ENCODE measurements around the gene RYR3.

RYR3 gene

DNA sequence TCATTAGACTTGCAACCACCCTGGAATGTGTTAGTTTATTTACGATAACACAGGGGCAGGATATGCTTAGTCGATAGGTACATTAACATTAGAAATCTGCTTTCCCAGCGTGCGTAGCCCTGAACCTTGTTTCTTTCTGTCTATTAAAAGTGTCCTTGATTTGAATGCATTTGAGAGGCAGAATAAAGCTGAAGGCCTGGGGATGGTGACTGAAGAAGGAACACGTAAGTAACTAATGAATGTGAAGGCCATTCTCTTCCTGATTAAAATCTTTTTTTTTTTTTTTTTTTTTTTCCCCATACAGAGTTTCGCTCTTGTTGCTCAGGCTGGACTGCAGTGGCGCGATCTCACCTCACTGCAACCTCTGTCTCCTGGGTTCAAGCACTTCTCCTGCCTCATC is 514.7 kb downstream of the RYR3 start:
- H3K27me3 ChIP-seq (ENCODE audit: low read depth, low read length): peaks cover 2% of the 10 kb centered on the region; the same call in 1 of the 2 replicates
- no peaks in the 10 kb centered on the region for H3K9me3 ChIP-seq (ENCODE audit: insufficient read depth, low read length)
- H3K27ac ChIP-seq (ENCODE audit: low read length): no peak overlapping the region
- no peak for TF ChIP-seq EZH2phosphoT487 (IDR thresholded peaks at IDR 0.05; ENCODE audit: low read depth)
- TF ChIP-seq, protein P1, sequence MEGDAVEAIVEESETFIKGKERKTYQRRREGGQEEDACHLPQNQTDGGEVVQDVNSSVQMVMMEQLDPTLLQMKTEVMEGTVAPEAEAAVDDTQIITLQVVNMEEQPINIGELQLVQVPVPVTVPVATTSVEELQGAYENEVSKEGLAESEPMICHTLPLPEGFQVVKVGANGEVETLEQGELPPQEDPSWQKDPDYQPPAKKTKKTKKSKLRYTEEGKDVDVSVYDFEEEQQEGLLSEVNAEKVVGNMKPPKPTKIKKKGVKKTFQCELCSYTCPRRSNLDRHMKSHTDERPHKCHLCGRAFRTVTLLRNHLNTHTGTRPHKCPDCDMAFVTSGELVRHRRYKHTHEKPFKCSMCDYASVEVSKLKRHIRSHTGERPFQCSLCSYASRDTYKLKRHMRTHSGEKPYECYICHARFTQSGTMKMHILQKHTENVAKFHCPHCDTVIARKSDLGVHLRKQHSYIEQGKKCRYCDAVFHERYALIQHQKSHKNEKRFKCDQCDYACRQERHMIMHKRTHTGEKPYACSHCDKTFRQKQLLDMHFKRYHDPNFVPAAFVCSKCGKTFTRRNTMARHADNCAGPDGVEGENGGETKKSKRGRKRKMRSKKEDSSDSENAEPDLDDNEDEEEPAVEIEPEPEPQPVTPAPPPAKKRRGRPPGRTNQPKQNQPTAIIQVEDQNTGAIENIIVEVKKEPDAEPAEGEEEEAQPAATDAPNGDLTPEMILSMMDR (IDR thresholded peaks at IDR 0.05; ENCODE audit: low read depth, low read length): no peak
- H3K4me2 ChIP-seq (ENCODE audit: low read length): no peak overlapping the region
- no peak overlapping the region for H3K4me3 ChIP-seq (ENCODE audit: low read length)
- no peak overlapping the region for H2AFZ ChIP-seq (ENCODE audit: low read depth, low read length)
- no peaks in the 10 kb centered on the region for H3K36me3 ChIP-seq (replicated peaks; ENCODE audit: low read depth, low read length)
- no peaks in the 10 kb centered on the region for H3K4me1 ChIP-seq (ENCODE audit: low read length)
- no peak overlapping the region for H3K9ac ChIP-seq (ENCODE audit: low read length)
- H4K20me1 ChIP-seq (ENCODE audit: insufficient read depth, low read length): no peaks in the 10 kb centered on the region
- H3K79me2 ChIP-seq (ENCODE audit: low read length): no peaks in the 10 kb centered on the region

DNA sequence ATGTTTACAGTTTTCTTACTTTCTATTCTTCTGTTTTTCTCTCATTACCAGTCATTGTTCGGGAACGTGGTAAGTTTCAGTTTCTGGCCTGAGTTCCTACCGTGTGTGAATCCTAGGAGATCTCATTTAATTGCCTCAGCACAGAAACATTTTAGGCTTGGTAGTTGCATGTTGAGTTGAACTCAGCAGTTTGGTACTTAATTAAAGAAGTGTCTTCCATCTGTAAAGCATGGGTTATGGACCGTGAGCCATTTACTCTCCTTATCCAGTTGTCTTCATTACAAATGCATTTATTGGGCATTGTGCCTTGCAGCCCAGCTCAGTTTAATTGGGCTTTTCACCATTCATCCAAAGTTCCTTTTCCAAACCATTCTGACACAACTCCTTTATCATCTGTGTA is 515.4 kb downstream of the RYR3 start:
- Histone ChIP-seq H3K9me3 (ENCODE audit: insufficient read depth, low read length) (no peaks in the 10 kb centered on the region), H3K4me1 (ENCODE audit: low read length) (no peaks in the 10 kb centered on the region), H3K27me3 (ENCODE audit: low read depth, low read length) (peaks cover 7% of the 10 kb centered on the region; the same call in 1 of the 2 replicates), H3K36me3 (replicated peaks; ENCODE audit: low read depth, low read length) (no peaks in the 10 kb centered on the region), H3K9ac (ENCODE audit: low read length) (no peak overlapping the region), H3K79me2 (ENCODE audit: low read length) (no peaks in the 10 kb centered on the region), H2AFZ (ENCODE audit: low read depth, low read length) (no peak overlapping the region), H3K27ac (ENCODE audit: low read length) (no peak overlapping the region), H3K4me3 (ENCODE audit: low read length) (no peak overlapping the region), H3K4me2 (ENCODE audit: low read length) (no peak overlapping the region), H4K20me1 (ENCODE audit: insufficient read depth, low read length) (no peaks in the 10 kb centered on the region)
- no peak for TF ChIP-seq EZH2phosphoT487 (IDR thresholded peaks at IDR 0.05; ENCODE audit: low read depth)
- TF ChIP-seq, protein P1 (IDR thresholded peaks at IDR 0.05; ENCODE audit: low read depth, low read length): no peak

DNA sequence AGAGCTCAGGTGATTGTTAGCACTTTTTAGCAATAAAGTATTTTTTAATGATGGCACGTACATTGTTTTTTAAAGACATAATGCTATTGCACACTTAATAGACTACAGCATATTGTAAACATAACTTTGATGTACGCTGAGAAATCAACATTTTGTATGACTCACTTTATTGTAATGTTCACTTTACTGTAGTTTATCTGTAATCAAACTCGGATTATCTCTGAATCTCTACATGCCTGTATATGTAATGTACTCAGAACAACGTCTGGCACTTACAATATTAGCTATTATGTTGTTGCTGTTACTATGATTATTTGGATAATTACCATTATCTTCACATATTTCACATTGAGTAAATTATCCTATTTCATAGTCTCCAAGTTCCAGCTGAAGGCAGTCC is 519.6 kb downstream of the RYR3 start:
- Histone ChIP-seq H3K9ac (ENCODE audit: low read length) (no peak overlapping the region), H3K36me3 (replicated peaks; ENCODE audit: low read depth, low read length) (no peaks in the 10 kb centered on the region), H3K27me3 (ENCODE audit: low read depth, low read length) (peaks cover 7% of the 10 kb centered on the region; the same call in 1 of the 2 replicates), H3K9me3 (ENCODE audit: insufficient read depth, low read length) (no peaks in the 10 kb centered on the region), H3K4me3 (ENCODE audit: low read length) (no peak overlapping the region), H3K27ac (ENCODE audit: low read length) (no peak overlapping the region), H4K20me1 (ENCODE audit: insufficient read depth, low read length) (no peaks in the 10 kb centered on the region), H3K4me2 (ENCODE audit: low read length) (no peak overlapping the region), H3K4me1 (ENCODE audit: low read length) (no peaks in the 10 kb centered on the region), H3K79me2 (ENCODE audit: low read length) (no peaks in the 10 kb centered on the region), H2AFZ (ENCODE audit: low read depth, low read length) (no peak overlapping the region)
- TF ChIP-seq, protein P1 (IDR thresholded peaks at IDR 0.05; ENCODE audit: low read depth, low read length): no peak
- TF ChIP-seq EZH2phosphoT487 (IDR thresholded peaks at IDR 0.05; ENCODE audit: low read depth): no peak

GRCh38 chr15:33831646-33832045 is 520.9 kb downstream of the RYR3 start:
- H2AFZ ChIP-seq (ENCODE audit: low read depth, low read length): no peak overlapping the region
- no peak overlapping the region for H3K9ac ChIP-seq (ENCODE audit: low read length)
- H3K36me3 ChIP-seq (replicated peaks; ENCODE audit: low read depth, low read length): no peaks in the 10 kb centered on the region
- H3K27ac ChIP-seq (ENCODE audit: low read length): no peak overlapping the region
- no peaks in the 10 kb centered on the region for H3K9me3 ChIP-seq (ENCODE audit: insufficient read depth, low read length)
- no peak overlapping the region for H3K4me2 ChIP-seq (ENCODE audit: low read length)
- peaks cover 7% of the 10 kb centered on the region; the same call in 1 of the 2 replicates for H3K27me3 ChIP-seq (ENCODE audit: low read depth, low read length)
- H4K20me1 ChIP-seq (ENCODE audit: insufficient read depth, low read length): no peaks in the 10 kb centered on the region
- H3K4me1 ChIP-seq (ENCODE audit: low read length): no peaks in the 10 kb centered on the region
- H3K4me3 ChIP-seq (ENCODE audit: low read length): no peak overlapping the region
- TF ChIP-seq EZH2phosphoT487 (IDR thresholded peaks at IDR 0.05; ENCODE audit: low read depth): no peak
- TF ChIP-seq, protein P1 (IDR thresholded peaks at IDR 0.05; ENCODE audit: low read depth, low read length): no peak
- no peaks in the 10 kb centered on the region for H3K79me2 ChIP-seq (ENCODE audit: low read length)

All from OCI-LY3 (cell line).